GM18858 (cell line): ENCODE data around the gene PRRX2.

ENCODE experiments used
- ATAC-seq: cut with Tn5 transposase; IDR thresholded peaks from one replicate; pipeline ENCODE4 v1.9.1; 2021; ENCODE audit not compliant: unreplicated experiment

Gene PRRX2

GRCh38 chr9:129665389-129665775 is at the start of gene PRRX2:
TSS of gene PRRX2 (plus strand) at chr9:129665647. CDS start at chr9:129665868, 221 bp downstream.
- no peak for ATAC-seq

DNA sequence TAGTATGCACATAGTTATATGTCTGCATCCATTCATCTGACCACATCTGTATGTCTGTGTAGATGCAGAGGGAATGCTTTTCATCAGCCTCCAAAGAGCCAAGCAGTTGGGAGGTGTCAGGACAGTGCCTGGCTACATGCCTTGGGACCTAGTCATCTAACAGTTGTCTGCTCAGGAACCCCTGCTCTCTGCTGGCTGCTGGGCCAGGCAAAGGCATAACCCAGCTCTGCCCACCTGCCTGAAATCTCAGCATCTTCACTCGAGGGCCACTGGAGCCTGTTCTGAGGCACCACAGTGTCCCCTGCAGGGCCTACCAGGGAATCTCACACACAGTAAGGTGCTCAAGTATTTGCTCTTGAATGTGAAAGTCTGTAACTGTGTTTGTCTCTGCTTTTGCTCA is 48.3 kb upstream of the PRRX2 start:
- ATAC-seq: no peak

DNA sequence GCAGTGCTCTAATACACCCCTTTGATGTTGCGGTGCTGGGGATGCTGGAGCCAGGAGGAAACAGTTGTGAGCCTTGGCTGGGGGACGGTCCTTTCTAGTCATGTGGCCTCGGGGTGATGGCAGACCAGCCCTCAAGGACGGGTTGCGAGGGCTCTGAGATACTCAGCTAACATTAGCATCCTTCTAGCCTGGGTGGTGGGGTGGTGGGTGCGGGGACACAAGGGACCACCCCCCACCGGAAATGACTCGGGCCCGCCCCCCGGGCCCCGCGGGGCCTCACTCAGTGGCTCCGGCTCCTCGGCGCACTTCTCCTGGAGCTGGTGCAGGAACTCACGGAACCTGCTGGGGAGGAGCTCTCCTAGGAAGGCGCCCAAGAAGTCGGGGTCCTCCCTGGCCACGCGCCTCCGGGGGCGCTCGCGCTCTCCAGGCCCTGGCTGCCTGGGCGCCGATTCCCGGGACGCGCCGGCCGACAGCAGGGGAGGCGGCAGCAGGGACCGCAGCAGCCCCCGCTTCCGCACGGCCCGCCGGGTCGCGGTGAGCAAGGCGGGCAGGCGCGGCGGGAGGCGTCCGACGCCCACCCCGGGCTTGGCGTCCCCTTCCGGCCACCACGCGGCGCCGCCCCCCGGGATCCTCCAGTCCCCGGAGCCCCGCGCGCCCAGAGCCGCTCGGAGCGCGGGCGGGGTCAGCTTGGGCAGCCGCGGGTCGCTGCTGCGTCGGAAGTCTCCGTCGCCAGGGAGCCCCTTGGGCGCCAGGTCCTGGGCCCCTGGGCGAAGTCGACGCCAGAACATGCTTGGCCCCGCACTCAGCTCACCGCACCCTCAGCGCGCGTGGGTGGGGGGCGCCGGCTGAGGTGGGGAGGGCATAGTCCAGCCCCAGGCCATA is 45.4 kb upstream of the PRRX2 start:
- no peak for ATAC-seq

DNA sequence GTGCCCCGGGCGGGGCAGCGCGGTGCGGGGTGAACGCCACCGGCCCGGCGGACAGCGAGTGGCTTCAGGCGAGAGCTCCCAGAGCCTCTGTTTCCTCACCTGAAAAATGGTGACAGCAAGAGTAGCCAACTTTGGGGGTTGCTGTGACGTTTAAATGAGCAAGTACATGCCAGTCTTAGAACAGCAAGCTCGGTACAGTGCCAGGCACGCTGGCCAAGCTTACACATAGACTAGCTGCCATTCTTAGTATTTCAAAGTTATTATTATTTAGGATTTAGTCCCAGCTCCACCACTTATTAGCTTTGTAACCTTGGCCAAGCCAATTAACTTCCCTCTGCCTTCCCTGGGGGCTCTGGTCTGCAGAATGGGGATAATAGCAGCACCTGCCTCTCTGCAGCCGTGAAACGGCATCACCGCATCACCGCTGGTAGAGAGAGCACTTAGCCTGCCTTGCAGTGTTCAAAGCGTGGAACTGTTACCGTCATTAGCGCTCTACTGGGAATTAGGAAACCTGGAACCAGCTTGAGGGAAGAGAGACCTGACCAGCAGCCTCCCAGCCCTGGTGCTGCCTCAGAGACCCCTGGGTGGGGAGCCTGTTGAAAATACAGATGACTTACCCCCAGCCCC is 44.7 kb upstream of the PRRX2 start, which contains the start of gene C9orf50:
Gene C9orf50, minus strand, starts transcription at position 433 of the 627 bp plus-strand sequence. CDS start 527 bp downstream, outside the sequence.
- no peak for ATAC-seq

GRCh38 chr9:129623331-129623730 is 42.1 kb upstream of the PRRX2 start:
- no peak for ATAC-seq

- ATAC-seq: no peak
Measured at GRCh38 chr9:129624168-129624759, 41.2 kb upstream of the PRRX2 start.

DNA sequence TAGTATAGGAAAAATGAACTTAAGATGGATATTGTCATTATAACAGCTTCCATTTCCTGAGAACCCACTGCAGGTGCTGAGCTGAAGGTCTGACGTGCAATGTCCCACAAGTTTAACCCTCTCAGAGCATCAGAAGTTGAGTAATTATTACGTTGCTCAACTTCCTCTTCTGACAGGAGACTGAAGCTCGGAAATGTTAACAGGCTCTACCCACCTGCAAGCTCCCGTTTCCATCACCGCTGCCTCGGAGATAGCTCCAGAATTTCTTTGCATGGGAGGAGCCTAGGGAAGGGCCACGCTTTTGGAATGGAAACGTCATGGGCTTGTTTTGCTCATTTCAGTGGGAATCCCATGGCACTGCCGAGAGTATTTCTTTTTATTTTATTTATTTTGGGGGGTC is 40.5 kb upstream of the PRRX2 start:
- ATAC-seq: no peak

GRCh38 chr9:129626079-129626624 is 39.3 kb upstream of the PRRX2 start, which contains the start of gene NTMT1:
TSS of gene NTMT1 (plus strand) at chr9:129626163. CDS start at chr9:129632704, 6,541 bp downstream.
- peak; percentile 63 for ATAC-seq

- ATAC-seq: no peak
Measured at GRCh38 chr9:129626625-129627284, 38.7 kb upstream of the PRRX2 start.

DNA sequence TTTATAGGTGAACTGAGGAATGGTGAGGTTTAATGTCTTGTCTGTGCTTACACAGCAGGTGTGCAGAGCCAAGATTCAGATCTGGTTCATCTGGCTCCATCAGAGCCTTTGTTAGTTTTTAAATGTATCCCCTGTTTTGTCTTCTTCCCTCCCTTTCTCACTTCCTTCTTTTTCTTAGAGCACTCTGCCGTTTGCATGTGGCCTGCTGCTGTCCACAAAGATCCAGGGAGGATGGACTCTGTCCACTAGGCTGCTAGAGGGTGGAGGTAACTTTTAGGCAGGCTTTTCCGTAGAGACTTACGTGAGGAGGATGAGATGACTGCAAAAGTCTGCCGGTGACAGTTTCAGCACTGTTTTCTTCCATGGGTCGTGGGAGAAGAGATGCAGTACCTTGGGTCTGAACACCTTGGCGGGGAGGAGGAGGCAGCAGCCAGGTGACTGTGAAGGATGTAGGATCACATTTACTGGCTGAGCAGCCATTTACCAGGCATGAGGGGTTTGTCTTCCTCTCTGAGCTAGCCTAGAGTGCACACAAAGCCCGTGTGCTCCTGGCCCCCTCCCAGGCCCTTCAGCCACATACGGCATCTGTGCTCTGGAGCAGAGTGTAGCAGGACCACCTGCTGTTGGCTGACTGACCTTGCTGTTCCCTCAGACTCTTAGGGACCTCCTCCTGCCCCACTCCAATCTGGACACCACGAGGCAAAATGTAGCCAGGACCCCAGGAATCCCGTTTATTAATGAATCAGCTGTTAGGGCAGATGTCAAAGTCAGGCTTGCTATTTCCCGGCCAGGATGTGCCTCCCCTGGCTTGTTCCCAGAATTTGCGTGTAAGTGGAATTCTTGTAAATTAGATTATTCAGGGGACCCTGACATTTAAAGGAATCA is 37.6 kb upstream of the PRRX2 start:
- no peak for ATAC-seq

GRCh38 chr9:129628709-129629108 is 36.7 kb upstream of the PRRX2 start:
- no peak for ATAC-seq

- no peak for ATAC-seq
Measured at GRCh38 chr9:129629251-129629820, 36.1 kb upstream of the PRRX2 start.

- no peak for ATAC-seq
Measured at GRCh38 chr9:129630967-129631673, 34.3 kb upstream of the PRRX2 start.

DNA sequence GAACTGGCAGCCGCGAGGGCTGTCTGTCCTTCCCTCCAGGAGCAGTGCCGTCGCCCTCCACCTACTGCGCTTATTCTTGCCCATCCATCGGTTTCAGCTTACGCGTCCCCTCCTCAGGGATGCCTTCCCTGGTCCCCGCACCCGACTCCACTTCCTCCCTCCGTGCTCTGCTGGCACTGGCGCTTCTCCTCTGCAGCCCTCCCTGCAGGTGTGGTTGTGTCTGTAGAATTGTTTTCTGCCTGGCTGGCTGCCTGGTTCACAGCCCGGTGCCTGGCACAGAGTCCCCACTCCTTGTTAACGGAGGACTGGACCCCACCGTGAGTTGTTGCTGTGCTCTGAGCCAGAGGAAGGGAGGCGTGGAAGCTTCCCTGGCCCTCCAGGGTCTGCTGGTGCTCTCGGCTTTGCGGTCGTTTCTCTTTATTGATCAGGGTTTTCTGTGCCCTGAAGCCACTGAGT is 33.7 kb upstream of the PRRX2 start:
- no peak for ATAC-seq

- ATAC-seq: no peak
Measured at GRCh38 chr9:129632460-129632859, 33.0 kb upstream of the PRRX2 start.

GRCh38 chr9:129633207-129633606 is 32.2 kb upstream of the PRRX2 start:
- no peak for ATAC-seq

DNA sequence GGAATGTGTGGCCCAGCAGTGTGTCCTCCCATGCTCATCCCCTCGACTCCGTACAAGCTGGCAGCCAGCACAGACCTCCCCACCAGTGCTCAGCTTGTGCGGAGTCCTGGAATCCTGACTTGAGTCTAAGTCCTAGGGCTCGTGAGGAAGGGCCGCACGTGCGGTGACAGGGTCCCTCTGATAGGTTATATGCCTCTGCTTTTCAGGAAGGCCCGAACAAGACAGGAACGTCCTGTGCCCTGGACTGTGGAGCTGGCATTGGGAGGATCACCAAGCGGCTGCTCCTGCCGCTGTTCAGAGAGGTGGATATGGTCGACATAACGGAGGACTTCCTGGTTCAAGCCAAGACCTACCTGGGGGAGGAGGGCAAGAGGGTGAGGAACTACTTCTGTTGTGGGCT is 31.6 kb upstream of the PRRX2 start:
- no peak for ATAC-seq

GRCh38 chr9:129635099-129636065 is 30.1 kb upstream of the PRRX2 start:
- ATAC-seq: no peak
